HCT116 (cell line): ENCODE measurements around the gene ETNK2. TPM values are rescaled to one million over a fixed set of nuclear protein-coding genes. Genes with fewer than 3 reads are reported as not detected.

Source experiments
- ATAC-seq: fragments of 200-7000 bp; cut with Tn5 transposase; 2 replicates; pipeline ENCODE4 v1.9.1; 2020; ENCODE audit warnings: mild to moderate bottlenecking, moderate library complexity
- BruUV-seq: library from RNA; stranded (reverse); fragments of 400-500 nt; replicated peaks from 2 replicates; lab custom pipeline; 2021; lab: Mats Ljungman, UMichigan
- CTCF ChIA-PET: fragments of 300-600 bp; sonication (Branson Sonifier 250); formaldehyde crosslinking; loops from one replicate; lab custom pipeline; 2021; ENCODE audit warnings: antibody characterized with exemption; lab: Charles Lee
- POLR2A ChIA-PET: fragments of 300-600, 350-600 bp; sonication (Branson Sonifier 250); formaldehyde crosslinking; loops from one replicate; lab custom pipeline; 2021; ENCODE audit warnings: antibody characterized with exemption; lab: Charles Lee
- RAD21 ChIA-PET, 2 experiments: fragments of 300-600 bp; sonication (Branson Sonifier 250); formaldehyde crosslinking; loops; one replicate each; lab custom pipeline; 2023; ENCODE audit warnings: low total read pairs in 2 of 2; ENCODE audit not compliant: uncharacterized antibody in 2 of 2, unreplicated experiment in 2 of 2, low non-redundant PET in 1 of 2; lab: Charles Lee
- DNase-seq: peaks from one replicate; pipeline ENCODE4 v3.0.0-alpha.2; 2010; ENCODE audit warnings: low read depth, low spot score
- H2AFZ ChIP-seq: fragments of 200-600 bp; shearing (Covaris generic), sonication (generic); 2 replicates; pipeline ENCODE4 v1.6.1; 2017; ENCODE audit warnings: low read depth, mixed run types, mixed read lengths, antibody characterized with exemption, low read length; ENCODE audit not compliant: poor library complexity, severe bottlenecking
- H3K27ac ChIP-seq: 2 replicates; pipeline ENCODE4 v1.5.1; 2012; ENCODE audit warnings: low read depth, low read length
- H3K27me3 ChIP-seq: fragments of 200-600 bp; sonication (generic); 2 replicates; pipeline ENCODE4 v1.6.1; 2016; ENCODE audit warnings: mixed run types, low read length, mixed read lengths; ENCODE audit not compliant: insufficient read depth
- H3K36me3 ChIP-seq, 2 experiments: fragments of 200-500 bp in 1 of 2; fragments of 200-600 bp in 1 of 2; sonication (Bioruptor generic) in 1 of 2; sonication (generic) in 1 of 2; 2 replicates each; pipeline versions ENCODE4 v1.5.1 to v1.6.1; 2014 to 2016; ENCODE audit warnings: low read length in 2 of 2, inconsistent platforms in 1 of 2, mixed read lengths in 1 of 2, mixed run types in 1 of 2; ENCODE audit not compliant: insufficient read depth in 2 of 2, control insufficient read depth in 1 of 2
- H3K4me1 ChIP-seq, 2 experiments: fragments of 200-600 bp in 1 of 2; sonication (generic) in 1 of 2; 2 replicates each; pipeline versions ENCODE4 v1.5.1 to v1.6.1; 2012 to 2017; ENCODE audit warnings: low read length in 2 of 2, inconsistent platforms in 1 of 2, mild to moderate bottlenecking in 1 of 2, mixed read lengths in 1 of 2, mixed run types in 1 of 2, moderate library complexity in 1 of 2; ENCODE audit not compliant: insufficient read depth in 2 of 2, control insufficient read depth in 1 of 2
- H3K4me2 ChIP-seq: fragments of 200-600 bp; sonication (generic); 2 replicates; pipeline ENCODE4 v1.6.1; 2017; ENCODE audit warnings: mixed run types, low read length, mixed read lengths
- H3K4me3 ChIP-seq, 2 experiments: fragments of 200-600 bp in 1 of 2; sonication (generic) in 1 of 2; replicated peaks in 1 of 2; 2 replicates each; pipeline ENCODE4 v1.5.1; 2011 to 2016; ENCODE audit warnings: low read length in 2 of 2, control low read depth in 1 of 2, low read depth in 1 of 2, mild to moderate bottlenecking in 1 of 2, mixed read lengths in 1 of 2, mixed run types in 1 of 2
- H3K79me2 ChIP-seq: fragments of 200-600 bp; sonication (generic); 2 replicates; pipeline ENCODE4 v1.6.1; 2017; ENCODE audit warnings: mild to moderate bottlenecking, mixed run types, low read length, moderate library complexity, mixed read lengths; ENCODE audit not compliant: insufficient read depth
- H3K9ac ChIP-seq: fragments of 200-600 bp; sonication (generic); 2 replicates; pipeline ENCODE4 v1.6.1; 2016; ENCODE audit warnings: low read length, mixed read lengths
- H3K9me2 ChIP-seq: fragments of 200-600 bp; sonication (generic), shearing (Covaris generic); 2 replicates; pipeline ENCODE4 v1.6.1; 2017; ENCODE audit warnings: mixed run types, mild to moderate bottlenecking, moderate library complexity; ENCODE audit not compliant: insufficient read depth
- H3K9me3 ChIP-seq, 2 experiments: fragments of 200-500 bp in 1 of 2; fragments of 200-600 bp in 1 of 2; sonication (Bioruptor generic) in 1 of 2; sonication (generic) in 1 of 2; 2 replicates each; pipeline ENCODE4 v1.6.1; 2014 to 2017; ENCODE audit warnings: low read length in 2 of 2, mixed read lengths in 2 of 2, inconsistent platforms in 1 of 2, low read depth in 1 of 2, mild to moderate bottlenecking in 1 of 2, mixed run types in 1 of 2, moderate library complexity in 1 of 2; ENCODE audit not compliant: control insufficient read depth in 1 of 2, insufficient read depth in 1 of 2
- H4K20me1 ChIP-seq: fragments of 200-600 bp; sonication (generic), shearing (Covaris generic); 2 replicates; pipeline ENCODE4 v1.6.1; 2017; ENCODE audit warnings: mixed run types, mild to moderate bottlenecking, moderate library complexity; ENCODE audit not compliant: insufficient read depth
- CBX3 ChIP-seq: IDR thresholded peaks from 2 replicates; pipeline ENCODE4 v1.6.1; 2012; ENCODE audit warnings: low read depth
- CEBPB ChIP-seq: IDR thresholded peaks from 2 replicates; pipeline ENCODE4 v1.6.1; 2012; ENCODE audit warnings: low read depth
- EZH2phosphoT487 ChIP-seq: fragments of 200-600 bp; IDR thresholded peaks from 2 replicates; pipeline ENCODE4 v1.6.1; 2018; ENCODE audit warnings: antibody characterized with exemption, borderline replicate concordance
- FOSL1 ChIP-seq: IDR thresholded peaks from 2 replicates; pipeline ENCODE4 v1.6.1; 2012; ENCODE audit warnings: low read depth
- POLR2A ChIP-seq: IDR thresholded peaks from 2 replicates; pipeline ENCODE4 v1.7.0; 2011; ENCODE audit warnings: borderline replicate concordance; ENCODE audit not compliant: insufficient read depth, insufficient read length; ENCODE audit errors: extremely low read depth
- SIN3A ChIP-seq: IDR thresholded peaks from 2 replicates; pipeline ENCODE4 v1.6.1; 2012; ENCODE audit warnings: low read depth
- TCF7L2 ChIP-seq: IDR thresholded peaks from 2 replicates; pipeline ENCODE4 v1.7.0; 2011; ENCODE audit warnings: borderline replicate concordance, inconsistent platforms; ENCODE audit not compliant: insufficient read depth, insufficient read length; ENCODE audit errors: extremely low read depth
- YY1 ChIP-seq: IDR thresholded peaks from 2 replicates; pipeline ENCODE4 v1.6.1; 2011; ENCODE audit warnings: low read length, low read depth, moderate library complexity, mild to moderate bottlenecking; ENCODE audit not compliant: insufficient replicate concordance; ENCODE audit errors: extremely low read depth
- ZNF274 ChIP-seq: fragments of 200-500 bp; sonication (Bioruptor generic); IDR thresholded peaks from 2 replicates; pipeline ENCODE4 v1.6.1; 2014; ENCODE audit warnings: mild to moderate bottlenecking, low read depth, low read length, inconsistent platforms
- intact Hi-C: fragments of 100-400 bp; cut with micrococcal nuclease; formaldehyde crosslinking; loops from 2 replicates; pipeline ENCODE4 v1.10.0; 2022
- total RNA-seq: library from RNA; stranded (reverse); gene quantifications from one replicate; pipeline ENCODE4 v1.2.1, GENCODE V29; 2021; ENCODE audit not compliant: unreplicated experiment
- TF ChIP-seq, protein P1 (sequence below): IDR thresholded peaks from 2 replicates; pipeline ENCODE4 v1.6.1; 2012

ETNK2 gene
- total RNA-seq, 1 experiment from 2014 or later, result 16.1 TPM

DNA sequence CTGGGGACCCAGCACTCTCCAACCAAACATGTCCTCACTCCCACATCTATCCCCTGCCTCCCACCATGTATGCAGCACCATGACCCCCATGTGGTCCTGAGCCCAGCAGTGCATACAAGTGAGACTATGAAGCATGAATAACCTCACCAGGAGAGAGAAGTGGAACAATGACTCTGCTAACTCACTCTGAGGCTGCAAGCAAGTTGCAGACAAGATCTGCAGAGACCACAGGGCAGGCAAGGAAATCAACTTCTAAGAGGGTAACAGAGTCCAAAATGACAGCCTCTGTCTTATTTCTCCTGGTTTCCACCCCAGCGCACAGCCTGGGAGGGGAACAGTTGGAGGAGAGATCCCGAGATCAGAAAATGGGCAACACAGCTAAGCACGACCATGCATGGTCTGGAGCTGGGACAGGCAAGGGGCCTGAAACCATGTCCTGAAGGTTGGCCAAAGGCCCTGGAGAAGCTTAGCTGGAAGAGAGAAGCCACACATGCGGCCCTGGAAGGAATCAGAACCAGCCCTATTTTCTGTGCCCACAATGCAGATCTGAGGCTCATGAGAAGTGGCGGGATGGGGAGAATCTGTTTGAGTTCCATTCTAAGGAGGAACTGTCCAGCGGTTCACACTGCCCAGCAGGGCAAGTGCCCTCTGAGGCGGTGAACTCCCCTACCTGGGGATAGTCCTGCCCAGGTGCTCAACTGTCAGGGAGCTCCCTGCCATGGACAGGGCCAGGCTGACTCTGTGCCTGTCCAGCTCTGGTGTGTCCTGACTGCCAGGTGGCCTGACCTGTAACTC is 26.8 kb upstream of the ETNK2 start:
- DNase-seq (no peak), ATAC-seq (no peak)
- Histone ChIP-seq H3K27ac (no peak overlapping the region), H2AFZ (no peak overlapping the region), H3K4me1 (peaks cover 5 to 37% of the 10 kb centered on the region in 2 experiments; a peak in 3 of 4 replicates), H3K27me3 (no peaks in the 10 kb centered on the region), H3K9me3 (no peaks in the 10 kb centered on the region), H3K9ac (no peak overlapping the region), H3K79me2 (no peaks in the 10 kb centered on the region), H3K4me2 (no peak overlapping the region), H4K20me1 (no peaks in the 10 kb centered on the region), H3K4me3 (no peak overlapping the region), H3K9me2 (no peaks in the 10 kb centered on the region), H3K36me3 (no peaks in the 10 kb centered on the region)
- ChIA-PET RAD21 (no interaction called here), CTCF (interaction anchor here (1.0 to 2.3 kb wide), 2 partner anchors 16 to 29 kb away, joined by 3 to 8 read pairs; no protein-coding TSS in a partner anchor), POLR2A (no interaction called here)
- BruUV-seq, result no TSS peak
- TF ChIP-seq CEBPB, result no peak
- no peak for TF ChIP-seq POLR2A
- no peak for TF ChIP-seq YY1
- TF ChIP-seq TCF7L2, result no peak
- TF ChIP-seq CBX3, result no peak
- TF ChIP-seq, protein P1, sequence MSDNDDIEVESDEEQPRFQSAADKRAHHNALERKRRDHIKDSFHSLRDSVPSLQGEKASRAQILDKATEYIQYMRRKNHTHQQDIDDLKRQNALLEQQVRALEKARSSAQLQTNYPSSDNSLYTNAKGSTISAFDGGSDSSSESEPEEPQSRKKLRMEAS, result no peak
- TF ChIP-seq EZH2phosphoT487, result no peak
- TF ChIP-seq ZNF274, result no peak
- no peak for TF ChIP-seq SIN3A
- no peak for TF ChIP-seq FOSL1
- intact Hi-C loops, result no loop called here
